ENCODE measurements around the gene CDKN2AIP.

Gene CDKN2AIP

GRCh38 chr4:183444214-183445096, at the start of gene CDKN2AIP:
Gene CDKN2AIP (plus strand): TSS chr4:183444636. CDS start chr4:183444798, 162 bp downstream.
- DNase-seq, result peak; percentile 94

GRCh38 chr4:183395395-183395794, 49.0 kb upstream of the CDKN2AIP start:
- no peak for DNase-seq

GRCh38 chr4:183396227-183396637, 48.2 kb upstream of the CDKN2AIP start:
- no peak for DNase-seq

GRCh38 chr4:183397741-183398297, 46.6 kb upstream of the CDKN2AIP start:
- no peak for DNase-seq

- DNase-seq, result peak; percentile 62
Measured at GRCh38 chr4:183398298-183399125, 45.9 kb upstream of the CDKN2AIP start.

GRCh38 chr4:183399126-183399522, 45.3 kb upstream of the CDKN2AIP start:
- no peak for DNase-seq

GRCh38 chr4:183399616-183400015, 44.8 kb upstream of the CDKN2AIP start:
- DNase-seq, result no peak

- DNase-seq, result no peak
Measured at GRCh38 chr4:183400035-183400434, 44.4 kb upstream of the CDKN2AIP start.

- DNase-seq, result no peak
Measured at GRCh38 chr4:183401473-183401872, 43.0 kb upstream of the CDKN2AIP start.

- DNase-seq, result no peak
Measured at GRCh38 chr4:183402771-183403170, 41.7 kb upstream of the CDKN2AIP start.

GRCh38 chr4:183403486-183403885, 41.0 kb upstream of the CDKN2AIP start:
- DNase-seq, result no peak

GRCh38 chr4:183403961-183404360, 40.5 kb upstream of the CDKN2AIP start:
- no peak for DNase-seq

- DNase-seq, result no peak
Measured at GRCh38 chr4:183405303-183405702, 39.1 kb upstream of the CDKN2AIP start.

GRCh38 chr4:183407128-183407585, 37.3 kb upstream of the CDKN2AIP start:
- DNase-seq, result peak; percentile 89

- DNase-seq, result no peak
Measured at GRCh38 chr4:183407635-183408464, 36.6 kb upstream of the CDKN2AIP start.

GRCh38 chr4:183408796-183409195, 35.6 kb upstream of the CDKN2AIP start:
- DNase-seq, result no peak

- DNase-seq, result no peak
Measured at GRCh38 chr4:183409483-183409882, 35.0 kb upstream of the CDKN2AIP start.

GRCh38 chr4:183409934-183410333, 34.5 kb upstream of the CDKN2AIP start:
- no peak for DNase-seq

- DNase-seq, result no peak
Measured at GRCh38 chr4:183411291-183411861, 33.1 kb upstream of the CDKN2AIP start.

GRCh38 chr4:183412821-183413220, 31.6 kb upstream of the CDKN2AIP start:
- DNase-seq, result no peak

- no peak for DNase-seq
Measured at GRCh38 chr4:183413234-183414200, 30.9 kb upstream of the CDKN2AIP start.
